ENCODE data around the gene MPP2. TPM values are rescaled to one million over a fixed set of nuclear protein-coding genes. Genes with fewer than 3 reads are reported as not detected.
A peak's percentile ranks its signal among the peaks of the same experiment; 100 is the strongest.
"Not testable (repeated sequence)": the region's sequence is repeated elsewhere in the genome, so short reads cannot be mapped to it uniquely, and the experiment has no call there.

The MPP2 gene
- total RNA-seq, 2 experiments from 2014 or later: 3.5 to 4.0 TPM

GRCh38 chr17:43928609-43929008 is 21.3 kb upstream of the MPP2 start:
- Mint-ChIP-seq H3K27me3 (no peaks in the 10 kb centered on the region), H3K4me3 (no peak overlapping the region), H3K27ac (no peak overlapping the region), H3K36me3 (ENCODE audit: low read depth) (no peaks in the 10 kb centered on the region), H3K9me3 (no peaks in the 10 kb centered on the region), H3K4me1 (ENCODE audit: low read depth) (peaks cover 23% of the 10 kb centered on the region)
- TF ChIP-seq CTCF (IDR thresholded peaks at IDR 0.05): no peak
- Histone ChIP-seq H3K36me3 (ENCODE audit: insufficient read depth, low read length) (no peaks in the 10 kb centered on the region), H3K9me3 (ENCODE audit: control insufficient read depth in 1 of 2, insufficient read depth in 1 of 2, low read length in 2 of 2) (no peaks in the 10 kb centered on the region), H3K4me1 (ENCODE audit: insufficient read depth, low read length) (peaks cover 17% of the 10 kb centered on the region), H3K27me3 (ENCODE audit: control insufficient read depth in 1 of 2, insufficient read depth in 2 of 2, low read length in 2 of 2) (peaks cover 0 to 4% of the 10 kb centered on the region in 2 experiments), H3K27ac (ENCODE audit: low read depth in 1 of 2, low read length in 2 of 2) (no peak overlapping the region), H3K4me3 (ENCODE audit: low read length) (no peak overlapping the region)
- ATAC-seq (ENCODE audit: poor library complexity) (no peak), DNase-seq (no peak)
- CTCF ChIA-PET: interaction anchor here (0.8 to 1.5 kb wide), 3 partner anchors 12 to 19 kb away, joined by 4 to 6 read pairs (median 4); no protein-coding TSS in a partner anchor
- intact Hi-C loops (cut with DNase I, micrococcal nuclease): no loop called here
- POLR2A ChIA-PET: interaction anchor here (0.8 to 1.4 kb wide), 4 partner anchors 10 to 258 kb away, joined by 3 to 4 read pairs (median 3); partner anchors contain the start of genes DUSP3 and TMUB2

GRCh38 chr17:43927929-43928328 is 20.6 kb upstream of the MPP2 start:
- ChIA-PET POLR2A (interaction anchor here (0.9 to 1.4 kb wide), 4 partner anchors 10 to 259 kb away, joined by 3 to 5 read pairs (median 4); partner anchors contain the start of genes DUSP3, MPP2 and TMUB2), CTCF (interaction anchor here (0.8 to 1.5 kb wide), 3 partner anchors 13 to 18 kb away, joined by 4 to 6 read pairs (median 4); no protein-coding TSS in a partner anchor)
- peak; percentile 71 for ATAC-seq (ENCODE audit: poor library complexity)

GRCh38 chr17:43927060-43927864 is 19.9 kb upstream of the MPP2 start:
- Mint-ChIP-seq H3K4me3 (peak overlapping the region; percentile 87), H3K27ac (peak overlapping the region; percentile 72), H3K27me3 (no peaks in the 10 kb centered on the region), H3K36me3 (ENCODE audit: low read depth) (no peaks in the 10 kb centered on the region), H3K4me1 (ENCODE audit: low read depth) (peaks cover 23% of the 10 kb centered on the region), H3K9me3 (no peaks in the 10 kb centered on the region)
- ChIA-PET POLR2A (interaction anchor here (1.4 kb wide), 2 partner anchors 20 to 259 kb away, joined by 3 to 5 read pairs; partner anchors contain the start of genes MPP2 and TMUB2), CTCF (no interaction called here)
- intact Hi-C loops (cut with DNase I, micrococcal nuclease): loop anchor here in 1 of 2 experiments (2.0 kb wide), 1 partner anchor 16 kb away; no protein-coding TSS in a partner anchor
- Histone ChIP-seq H3K4me1 (ENCODE audit: insufficient read depth, low read length) (peaks cover 17% of the 10 kb centered on the region), H3K27me3 (ENCODE audit: control insufficient read depth in 1 of 2, insufficient read depth in 2 of 2, low read length in 2 of 2) (peaks cover 0 to 4% of the 10 kb centered on the region in 2 experiments), H3K27ac (ENCODE audit: low read depth in 1 of 2, low read length in 2 of 2) (no peak overlapping the region), H3K4me3 (ENCODE audit: low read length) (peak overlapping the region; percentile 44), H3K9me3 (ENCODE audit: control insufficient read depth in 1 of 2, insufficient read depth in 1 of 2, low read length in 2 of 2) (no peaks in the 10 kb centered on the region), H3K36me3 (ENCODE audit: insufficient read depth, low read length) (no peaks in the 10 kb centered on the region)
- peak in 4 of 14 experiments; percentile 8 to 39 (median 34) for DNase-seq
- TF ChIP-seq CTCF (IDR thresholded peaks at IDR 0.05): no peak
- peak; percentile 66 for ATAC-seq (ENCODE audit: poor library complexity)

More at GRCh38 chr17:43927929-43928328, 20.6 kb upstream of the MPP2 start:
- peak in 2 of 14 experiments; percentile 16 to 29 for DNase-seq
- intact Hi-C loops (cut with DNase I, micrococcal nuclease): loop anchor here in 1 of 2 experiments (2.0 kb wide), 1 partner anchor 17 kb away; no protein-coding TSS in a partner anchor
- not testable (repeated sequence) for H3K27me3 ChIP-seq (ENCODE audit: control insufficient read depth in 1 of 2, insufficient read depth in 2 of 2, low read length in 2 of 2); H3K36me3 ChIP-seq (ENCODE audit: insufficient read depth, low read length); H3K9me3 Mint-ChIP-seq; H3K36me3 Mint-ChIP-seq (ENCODE audit: low read depth); H3K9me3 ChIP-seq (ENCODE audit: control insufficient read depth in 1 of 2, insufficient read depth in 1 of 2, low read length in 2 of 2); H3K27me3 Mint-ChIP-seq; H3K27ac ChIP-seq (ENCODE audit: low read depth in 1 of 2, low read length in 2 of 2)
- Mint-ChIP-seq H3K4me1 (ENCODE audit: low read depth) (peaks cover 23% of the 10 kb centered on the region), H3K4me3 (peak overlapping the region; percentile 87), H3K27ac (peak overlapping the region; percentile 72)
- Histone ChIP-seq H3K4me1 (ENCODE audit: insufficient read depth, low read length) (peaks cover 17% of the 10 kb centered on the region), H3K4me3 (ENCODE audit: low read length) (peak overlapping the region; percentile 44)
